Endothelial cell of umbilical vein (primary cell): Measurements from ENCODE around the gene S100A16. TPM values are rescaled to one million over a fixed set of nuclear protein-coding genes. Genes with fewer than 3 reads are reported as not detected.
A peak's percentile ranks its signal among the peaks of the same experiment; 100 is the strongest.

ENCODE experiments used
- BruUV-seq: library from RNA; stranded (reverse); fragments of 400-500 nt; replicated peaks from 2 replicates; lab custom pipeline; 2021; lab: Mats Ljungman, UMichigan
- CTCF ChIA-PET: fragments of 300-600, 350-600 bp; sonication (Branson Sonifier 250); formaldehyde crosslinking; loops from one replicate; lab custom pipeline; 2021; ENCODE audit warnings: antibody characterized with exemption, inconsistent platforms; lab: Charles Lee
- POLR2A ChIA-PET: fragments of 300-600, 350-600 bp; sonication (Branson Sonifier 250); formaldehyde crosslinking; loops from one replicate; lab custom pipeline; 2021; ENCODE audit warnings: antibody characterized with exemption, inconsistent platforms; lab: Charles Lee
- DNase-seq: peaks from one replicate; pipeline ENCODE4 v3.0.0-alpha.2; 2011; ENCODE audit warnings: low read depth, low spot score
- FAIRE-seq: peaks from 2 replicates; lab custom pipeline; 2011; peaks lifted over from hg19 to GRCh38; lab: Jason Lieb, UNC
- H2AFZ ChIP-seq: 2 replicates; pipeline ENCODE4 v1.6.0; 2012; ENCODE audit warnings: low read depth, low read length, control low read depth, inconsistent platforms
- H3K27ac ChIP-seq: 2 replicates; pipeline ENCODE4 v1.5.1; 2011; ENCODE audit warnings: low read depth, mild to moderate bottlenecking, control low read depth, low read length, moderate library complexity; ENCODE audit not compliant: insufficient read depth
- H3K27me3 ChIP-seq, 2 experiments: 2 replicates each; pipeline versions ENCODE4 v1.6.0 to v1.6.1; 2011; ENCODE audit warnings: low read length in 2 of 2, mixed read lengths in 1 of 2; ENCODE audit not compliant: control insufficient read depth in 2 of 2, insufficient read depth in 2 of 2
- H3K36me3 ChIP-seq, 2 experiments: 2 replicates in 1 of 2; 3 replicates in 1 of 2; pipeline ENCODE4 v1.5.1; 2011; ENCODE audit warnings: low read length in 2 of 2, mild to moderate bottlenecking in 1 of 2, moderate library complexity in 1 of 2; ENCODE audit not compliant: control insufficient read depth in 2 of 2, insufficient read depth in 2 of 2; ENCODE audit errors: extremely low read depth in 1 of 2
- H3K4me1 ChIP-seq: 3 replicates; pipeline ENCODE4 v1.5.1; 2011; ENCODE audit warnings: mild to moderate bottlenecking, low read length; ENCODE audit not compliant: control insufficient read depth, insufficient read depth; ENCODE audit errors: extremely low read depth
- H3K4me2 ChIP-seq: 2 replicates; pipeline ENCODE4 v1.6.1; 2011; ENCODE audit warnings: low read length, control low read depth, mixed read lengths; ENCODE audit not compliant: insufficient read depth
- H3K4me3 ChIP-seq, 3 experiments: fragments of 200-600 bp in 1 of 3; sonication (generic), shearing (Covaris generic) in 1 of 3; replicated peaks in 1 of 3; 2 replicates each; pipeline ENCODE4 v1.5.1; 2011 to 2016; ENCODE audit warnings: control low read depth in 3 of 3, low read length in 3 of 3, mild to moderate bottlenecking in 2 of 3, inconsistent platforms in 1 of 3, low read depth in 1 of 3, moderate library complexity in 1 of 3; ENCODE audit not compliant: insufficient read depth in 1 of 3
- H3K79me2 ChIP-seq: 2 replicates; pipeline ENCODE4 v1.6.0; 2012; ENCODE audit warnings: low read length, inconsistent platforms; ENCODE audit not compliant: control insufficient read depth, insufficient read depth
- H3K9ac ChIP-seq: replicated peaks from 2 replicates; pipeline ENCODE3; 2011; ENCODE audit warnings: low read length, control low read depth; ENCODE audit not compliant: insufficient read depth; ENCODE audit errors: extremely low read depth
- H3K9me1 ChIP-seq: replicated peaks from 3 replicates; pipeline ENCODE4 v1.6.0; 2011; ENCODE audit warnings: mild to moderate bottlenecking, low read length; ENCODE audit not compliant: control insufficient read depth, insufficient read depth; ENCODE audit errors: extremely low read depth
- H3K9me3 ChIP-seq: replicated peaks from 2 replicates; pipeline ENCODE4 v1.5.1; 2012; ENCODE audit warnings: low read length, inconsistent platforms; ENCODE audit not compliant: control insufficient read depth, insufficient read depth
- H4K20me1 ChIP-seq: replicated peaks from 2 replicates; pipeline ENCODE3; 2011; ENCODE audit warnings: mild to moderate bottlenecking, low read length; ENCODE audit not compliant: control insufficient read depth, insufficient read depth; ENCODE audit errors: extremely low read depth
- EZH2 ChIP-seq: IDR thresholded peaks from 2 replicates; pipeline ENCODE4 v1.6.1; 2012; ENCODE audit warnings: borderline replicate concordance, low read depth, mild to moderate bottlenecking, moderate library complexity, low read length, inconsistent platforms; ENCODE audit not compliant: severe bottlenecking
- FOS ChIP-seq: IDR thresholded peaks from 2 replicates; pipeline ENCODE4 v1.6.1; 2011; ENCODE audit warnings: mild to moderate bottlenecking, low read length, moderate library complexity, borderline replicate concordance; ENCODE audit not compliant: insufficient read depth
- GATA2 ChIP-seq: IDR thresholded peaks from 2 replicates; pipeline ENCODE4 v1.7.0; 2011; ENCODE audit warnings: low read depth, mild to moderate bottlenecking, moderate library complexity, mixed read lengths, low read length; ENCODE audit not compliant: insufficient read length, insufficient read depth
- JUN ChIP-seq: IDR thresholded peaks from 2 replicates; pipeline ENCODE4 v1.6.1; 2011; ENCODE audit warnings: borderline replicate concordance, low read depth; ENCODE audit not compliant: insufficient read length, insufficient read depth
- MYC ChIP-seq: IDR thresholded peaks from one replicate; pipeline ENCODE4 v1.6.1; 2011; ENCODE audit warnings: mild to moderate bottlenecking, low read depth, low read length
- POLR2A ChIP-seq: IDR thresholded peaks from 2 replicates; pipeline ENCODE4 v1.6.1; 2012; ENCODE audit warnings: low read depth, mild to moderate bottlenecking, control low read depth, low read length
- POLR2AphosphoS5 ChIP-seq: IDR thresholded peaks from 2 replicates; pipeline ENCODE4 v1.6.1; 2012; ENCODE audit warnings: low read depth, mild to moderate bottlenecking, control low read depth, low read length, moderate library complexity; ENCODE audit not compliant: insufficient read depth
- dilution Hi-C: fragments of 300-500 bp; cut with MboI; formaldehyde crosslinking; loops from one replicate; pipeline ENCODE4 v1.15.0; 2019; ENCODE audit warnings: low sequenced_read_pairs; ENCODE audit not compliant: extremely low pct_ligation_motif_present
- intact Hi-C: fragments of 100-400 bp; cut with micrococcal nuclease; formaldehyde crosslinking; loops from one replicate; pipeline ENCODE4 v1.10.0; 2022
- polyA plus RNA-seq, 4 experiments: library from polyadenylated mRNA; depleted of rRNA in 3 of 4; stranded (reverse) in 3 of 4; unstranded in 1 of 4; fragments of >200 nt; gene quantifications; 2 replicates each; pipeline versions ENCODE4 v1.2.1 to v1.2.3, GENCODE V29; 2011 to 2012; ENCODE audit warnings: missing spikeins in 1 of 4
- total RNA-seq: library from RNA; stranded (reverse); gene quantifications from 2 replicates; pipeline ENCODE4 v1.2.3, GENCODE V29; 2021
- TF ChIP-seq, protein P1 (sequence below): IDR thresholded peaks from 2 replicates; pipeline ENCODE4 v1.6.1; 2011; ENCODE audit not compliant: insufficient read depth, insufficient read length
- TF ChIP-seq, protein P2 (sequence below), 2 donors: IDR thresholded peaks; 1 replicate in 1 of 2; 2 replicates in 1 of 2; pipeline ENCODE4 v1.5.1; 2011; ENCODE audit warnings: low read length in 2 of 2, mild to moderate bottlenecking in 2 of 2, moderate library complexity in 2 of 2, control low read depth in 1 of 2, inconsistent platforms in 1 of 2, low read depth in 1 of 2; ENCODE audit not compliant: insufficient read depth in 1 of 2; ENCODE audit errors: extremely low read depth in 1 of 2

Gene S100A16
- total and polyA plus RNA-seq, 2 donors (not counting 3 experiments of a cell fraction or from before 2014, with no cell fraction given): 701 to 1,770 TPM

DNA sequence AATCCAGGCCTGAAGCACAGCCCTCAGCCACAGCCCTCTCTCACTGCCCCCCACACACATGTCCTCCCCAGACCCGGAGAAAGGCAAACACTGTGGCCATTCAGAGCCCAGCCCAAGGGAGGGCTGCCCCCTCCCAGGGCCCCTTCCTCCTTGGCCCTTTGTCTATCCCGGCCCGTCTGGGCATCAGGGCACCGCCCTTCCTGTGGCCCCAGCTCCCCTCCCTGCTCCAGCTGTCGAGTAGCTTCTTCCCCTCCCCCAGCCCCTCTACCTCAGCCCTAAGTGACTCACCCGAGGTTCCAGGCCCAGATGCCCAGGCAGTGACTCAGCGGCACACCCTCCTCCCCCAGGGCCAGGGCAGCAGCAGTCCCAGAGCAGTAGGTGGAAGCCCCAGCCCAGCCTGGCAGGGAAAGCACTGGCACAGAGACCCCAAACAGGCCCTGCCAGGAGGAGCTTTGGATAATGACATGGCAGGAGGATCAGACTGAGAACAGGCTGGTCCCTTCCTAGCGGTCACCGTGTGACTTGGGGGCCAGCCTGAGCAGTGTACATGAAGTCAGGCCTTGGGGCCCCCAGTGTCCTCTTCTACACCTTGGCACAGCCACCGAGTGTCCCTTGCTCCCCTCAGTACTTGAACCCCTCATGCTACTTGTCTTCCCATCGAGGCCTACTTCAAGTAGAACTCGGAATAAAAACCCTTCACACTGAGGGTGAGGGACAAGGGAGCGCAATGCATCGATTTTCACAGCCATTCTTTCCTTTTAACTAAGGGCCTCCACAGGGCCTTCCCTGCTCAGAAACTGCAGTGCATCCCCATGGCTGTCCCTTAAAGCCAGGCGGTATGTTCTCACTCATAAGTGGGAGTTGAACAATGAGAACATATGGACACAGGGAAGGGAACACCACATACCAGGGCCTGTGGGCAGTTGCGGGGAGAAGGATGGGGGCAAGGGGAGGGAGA lies 46.2 kb downstream of the S100A16 start:
- TF ChIP-seq GATA2: no peak
- TF ChIP-seq POLR2AphosphoS5: peak; percentile 99
- TF ChIP-seq FOS: peak; percentile 100
- TF ChIP-seq, protein P1, sequence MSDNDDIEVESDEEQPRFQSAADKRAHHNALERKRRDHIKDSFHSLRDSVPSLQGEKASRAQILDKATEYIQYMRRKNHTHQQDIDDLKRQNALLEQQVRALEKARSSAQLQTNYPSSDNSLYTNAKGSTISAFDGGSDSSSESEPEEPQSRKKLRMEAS: no peak
- TF ChIP-seq JUN: peak; percentile 96
- TF ChIP-seq, protein P2, sequence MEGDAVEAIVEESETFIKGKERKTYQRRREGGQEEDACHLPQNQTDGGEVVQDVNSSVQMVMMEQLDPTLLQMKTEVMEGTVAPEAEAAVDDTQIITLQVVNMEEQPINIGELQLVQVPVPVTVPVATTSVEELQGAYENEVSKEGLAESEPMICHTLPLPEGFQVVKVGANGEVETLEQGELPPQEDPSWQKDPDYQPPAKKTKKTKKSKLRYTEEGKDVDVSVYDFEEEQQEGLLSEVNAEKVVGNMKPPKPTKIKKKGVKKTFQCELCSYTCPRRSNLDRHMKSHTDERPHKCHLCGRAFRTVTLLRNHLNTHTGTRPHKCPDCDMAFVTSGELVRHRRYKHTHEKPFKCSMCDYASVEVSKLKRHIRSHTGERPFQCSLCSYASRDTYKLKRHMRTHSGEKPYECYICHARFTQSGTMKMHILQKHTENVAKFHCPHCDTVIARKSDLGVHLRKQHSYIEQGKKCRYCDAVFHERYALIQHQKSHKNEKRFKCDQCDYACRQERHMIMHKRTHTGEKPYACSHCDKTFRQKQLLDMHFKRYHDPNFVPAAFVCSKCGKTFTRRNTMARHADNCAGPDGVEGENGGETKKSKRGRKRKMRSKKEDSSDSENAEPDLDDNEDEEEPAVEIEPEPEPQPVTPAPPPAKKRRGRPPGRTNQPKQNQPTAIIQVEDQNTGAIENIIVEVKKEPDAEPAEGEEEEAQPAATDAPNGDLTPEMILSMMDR (IDR thresholded peaks at IDR 0.05; ENCODE audit: extremely low read depth in 1 of 2, insufficient read depth in 1 of 2, low read depth in 1 of 2, low read length in 2 of 2): no peak
- TF ChIP-seq EZH2: no peak
- TF ChIP-seq POLR2A: no peak
- TF ChIP-seq MYC: peak; percentile 3
- no peaks in the 10 kb centered on the region for H3K27me3 ChIP-seq
- DNase-seq (peak; percentile 96), FAIRE-seq (peak; percentile 97)
- H3K79me2 ChIP-seq: no peaks in the 10 kb centered on the region
- no peak overlapping the region for H3K4me2 ChIP-seq
- peak overlapping the region; percentile 91 for H3K9ac ChIP-seq
- peaks cover 34% of the 10 kb centered on the region for H3K4me1 ChIP-seq
- no peaks in the 10 kb centered on the region for H3K36me3 ChIP-seq
- BruUV-seq: TSS peak; percentile 90
- no peaks in the 10 kb centered on the region for H3K9me1 ChIP-seq
- H3K9me3 ChIP-seq: no peaks in the 10 kb centered on the region
- ChIA-PET CTCF (interaction anchor here (0.8 to 1.8 kb wide), 11 partner anchors 12 to 72 kb away, joined by 3 to 48 read pairs (median 7); partner anchors contain the start of genes CHTOP, S100A13 and S100A6), POLR2A (interaction anchor here (0.5 to 2.2 kb wide), 8 partner anchors 22 to 67 kb away, joined by 3 to 32 read pairs (median 4); partner anchors contain the start of genes CHTOP, S100A13 and S100A6)
- no peaks in the 10 kb centered on the region for H4K20me1 ChIP-seq
- no peak overlapping the region for H3K4me3 ChIP-seq
- peak overlapping the region; percentile 99 for H3K27ac ChIP-seq
- intact Hi-C loops: loop anchor here (1.0 kb wide), 2 partner anchors 17 to 42 kb away; partner anchors contain the start of gene S100A3
- dilution Hi-C loops: no loop called here
- no peak overlapping the region for H2AFZ ChIP-seq
